SK-N-SH (cell line): ENCODE data around the gene EML5. TPM values are rescaled to one million over a fixed set of nuclear protein-coding genes. Genes with fewer than 3 reads are reported as not detected.

Experiments used
- CTCF ChIA-PET: fragments of 300-600, 350-600 bp; formaldehyde crosslinking; extraction: SDS; loops from one replicate; lab custom pipeline; 2021; lab: Yijun Ruan, JAX
- POLR2A ChIA-PET: fragments of 350-600 bp; sonication (Branson Sonifier 250); formaldehyde crosslinking; extraction: SDS; loops from one replicate; lab custom pipeline; 2020; ENCODE audit warnings: antibody characterized with exemption, inconsistent platforms; lab: Yijun Ruan, JAX
- DNase-seq: peaks from one replicate; pipeline ENCODE4 v3.0.0; 2012
- H2AFZ ChIP-seq: fragments of 200-600 bp; sonication (generic); 2 replicates; pipeline ENCODE4 v1.8.1; 2016; ENCODE audit warnings: antibody characterized with exemption, mild to moderate bottlenecking, low read depth
- H3F3A ChIP-seq: fragments of 200-600 bp; sonication (generic); replicated peaks from 2 replicates; pipeline ENCODE3; 2016; ENCODE audit warnings: antibody characterized with exemption, mild to moderate bottlenecking; ENCODE audit not compliant: insufficient read depth
- H3K27ac ChIP-seq, 2 experiments: fragments of 200-500 bp in 1 of 2; fragments of 200-600 bp in 1 of 2; sonication (Bioruptor generic) in 1 of 2; sonication (generic), shearing (Covaris generic) in 1 of 2; 2 replicates each; pipeline versions ENCODE4 v1.5.1 to v1.6.1; 2014 to 2016; ENCODE audit warnings: low read depth in 2 of 2, inconsistent platforms in 1 of 2, low read length in 1 of 2, mild to moderate bottlenecking in 1 of 2, mixed read lengths in 1 of 2
- H3K27me3 ChIP-seq: fragments of 200-600 bp; sonication (generic), shearing (Covaris generic); 2 replicates; pipeline ENCODE4 v1.6.1; 2016; ENCODE audit warnings: mixed run types; ENCODE audit not compliant: insufficient read depth
- H3K36me3 ChIP-seq, 2 experiments: fragments of 200-500 bp in 1 of 2; fragments of 200-600 bp in 1 of 2; sonication (Bioruptor generic) in 1 of 2; sonication (generic) in 1 of 2; replicated peaks in 1 of 2; 2 replicates each; pipeline versions ENCODE3 to v1.5.1; 2014 to 2016; ENCODE audit warnings: low read length in 1 of 2, mild to moderate bottlenecking in 1 of 2; ENCODE audit not compliant: insufficient read depth in 2 of 2, control insufficient read depth in 1 of 2
- H3K4me1 ChIP-seq, 2 experiments: fragments of 200-500 bp in 1 of 2; fragments of 200-600 bp in 1 of 2; sonication (Bioruptor generic) in 1 of 2; sonication (generic), shearing (Covaris generic) in 1 of 2; 2 replicates each; pipeline versions ENCODE4 v1.5.1 to v1.6.1; 2014 to 2016; ENCODE audit warnings: low read depth in 1 of 2, low read length in 1 of 2, mixed run types in 1 of 2; ENCODE audit not compliant: insufficient read depth in 2 of 2, control insufficient read depth in 1 of 2
- H3K4me2 ChIP-seq: fragments of 200-600 bp; sonication (generic), shearing (Covaris generic); 2 replicates; pipeline ENCODE4 v1.6.1; 2017; ENCODE audit warnings: mixed run types
- H3K4me3 ChIP-seq, 2 experiments: fragments of 200-500 bp in 1 of 2; fragments of 200-600 bp in 1 of 2; sonication (Bioruptor generic) in 1 of 2; sonication (generic), shearing (Covaris generic) in 1 of 2; 2 replicates each; pipeline versions ENCODE4 v1.5.1 to v1.8.1; 2014 to 2016; ENCODE audit warnings: low read depth in 2 of 2, inconsistent platforms in 1 of 2, low read length in 1 of 2, mild to moderate bottlenecking in 1 of 2, mixed read lengths in 1 of 2, moderate library complexity in 1 of 2
- H3K79me2 ChIP-seq: fragments of 200-600 bp; sonication (generic); 2 replicates; pipeline ENCODE4 v1.8.1; 2017; ENCODE audit warnings: mild to moderate bottlenecking; ENCODE audit not compliant: insufficient read depth
- H3K9ac ChIP-seq: fragments of 200-600 bp; sonication (generic); 2 replicates; pipeline ENCODE4 v1.6.1; 2017; ENCODE audit warnings: mixed run types
- H3K9me2 ChIP-seq: fragments of 200-600 bp; sonication (generic); 2 replicates; pipeline ENCODE4 v1.6.1; 2017; ENCODE audit warnings: mixed run types
- H3K9me3 ChIP-seq: fragments of 200-600 bp; sonication (generic); 2 replicates; pipeline ENCODE4 v1.6.1; 2017; ENCODE audit warnings: mixed run types, mild to moderate bottlenecking, moderate library complexity
- H4K20me1 ChIP-seq: fragments of 200-600 bp; sonication (generic); 2 replicates; pipeline ENCODE4 v1.6.1; 2017; ENCODE audit warnings: mild to moderate bottlenecking, mixed run types; ENCODE audit not compliant: insufficient read depth
- CHD2 ChIP-seq: fragments of 150-350 bp; IDR thresholded peaks from 2 replicates; pipeline ENCODE4 v1.6.1; 2018; ENCODE audit warnings: low read length; ENCODE audit not compliant: partially characterized antibody
- ELF1 ChIP-seq: IDR thresholded peaks from 2 replicates; pipeline ENCODE4 v1.4.0; 2012
- EP300 ChIP-seq, 2 experiments: IDR thresholded peaks; 2 replicates each; pipeline versions ENCODE4 v1.4.0 to v1.6.1; 2012; ENCODE audit warnings: borderline replicate concordance in 1 of 2, low read depth in 1 of 2, low read length in 1 of 2
- FOSL2 ChIP-seq: IDR thresholded peaks from 2 replicates; pipeline ENCODE4 v1.4.0; 2012; ENCODE audit warnings: low read depth, mild to moderate bottlenecking, moderate library complexity, borderline replicate concordance
- FOXJ3 ChIP-seq: sonication (generic); formaldehyde crosslinking; IDR thresholded peaks from 2 replicates; pipeline ENCODE4 v1.5.1; 2020; ENCODE audit warnings: mild to moderate bottlenecking, missing genetic modification reagents
- JUND ChIP-seq: IDR thresholded peaks from 2 replicates; pipeline ENCODE4 v1.4.0; 2012
- NRF1 ChIP-seq: IDR thresholded peaks from 2 replicates; pipeline ENCODE4 v1.6.1; 2012; ENCODE audit warnings: low read depth, mild to moderate bottlenecking, low read length
- POLR2AphosphoS5 ChIP-seq: IDR thresholded peaks from 2 replicates; pipeline ENCODE4 v1.6.1; 2012; ENCODE audit warnings: low read depth, low read length
- RCOR1 ChIP-seq: fragments of 150-350 bp; IDR thresholded peaks from 2 replicates; pipeline ENCODE4 v1.6.1; 2017; ENCODE audit warnings: antibody characterized with exemption, low read length
- RFX5 ChIP-seq: IDR thresholded peaks from 2 replicates; pipeline ENCODE4 v1.6.1; 2012; ENCODE audit warnings: mild to moderate bottlenecking, improper control_type of control experiment, low read length
- RXRA ChIP-seq: IDR thresholded peaks from 2 replicates; pipeline ENCODE4 v1.4.0; 2012; ENCODE audit warnings: low read depth, mild to moderate bottlenecking, borderline replicate concordance
- SIN3A ChIP-seq: IDR thresholded peaks from 2 replicates; pipeline ENCODE4 v1.6.1; 2012; ENCODE audit warnings: low read depth, mild to moderate bottlenecking, low read length, moderate library complexity, borderline replicate concordance
- SMC3 ChIP-seq: IDR thresholded peaks from 2 replicates; pipeline ENCODE4 v1.6.1; 2012; ENCODE audit warnings: low read depth, low read length, improper control_type of control experiment
- TCF12 ChIP-seq: IDR thresholded peaks from 2 replicates; pipeline ENCODE4 v1.4.0; 2012
- ZBTB33 ChIP-seq: IDR thresholded peaks from 2 replicates; pipeline ENCODE4 v1.4.0; 2012; ENCODE audit warnings: low read depth, borderline replicate concordance
- WGBS: methylation state at CpG from one replicate; pipeline ENCODE4 v1.1.6; 2017; ENCODE audit warnings: low lambda C conversion rate; 5-methylcytosine and 5-hydroxymethylcytosine counted together
- polyA plus RNA-seq, 3 experiments: library from polyadenylated mRNA; depleted of rRNA; stranded (reverse); fragments of >200 nt; gene quantifications; 2 replicates each; pipeline ENCODE4 v1.2.3, GENCODE V29; 2012
- TF ChIP-seq, protein P1 (sequence below): fragments of 200-600 bp; sonication (generic); IDR thresholded peaks from 2 replicates; pipeline ENCODE4 v1.6.1; 2017; ENCODE audit warnings: antibody characterized with exemption, mild to moderate bottlenecking, moderate library complexity
- TF ChIP-seq, protein P2 (sequence below): IDR thresholded peaks from 2 replicates; pipeline ENCODE4 v1.4.0; 2012; ENCODE audit warnings: low read depth, borderline replicate concordance

The EML5 gene
- polyA plus RNA-seq, 1 of the 3 experiments (the other 2 are of a cell fraction) = 0.23 TPM

GRCh38 chr14:88765130-88765529 is 27.6 kb downstream of the EML5 start:
- Histone ChIP-seq H4K20me1 (no peaks in the 10 kb centered on the region), H3K36me3 (peaks cover 0 to 9% of the 10 kb centered on the region in 2 experiments), H3K27me3 (no peaks in the 10 kb centered on the region), H3K9me3 (0 out of 2 replicates have a peak, but pooled peaks cover 4% of the 10 kb centered on the region), H3K27ac (no peak overlapping the region), H2AFZ (no peak overlapping the region), H3F3A (no peaks in the 10 kb centered on the region), H3K4me2 (no peak overlapping the region), H3K9me2 (no peaks in the 10 kb centered on the region), H3K79me2 (no peaks in the 10 kb centered on the region), H3K4me3 (no peak overlapping the region), H3K9ac (no peak overlapping the region), H3K4me1 (no peaks in the 10 kb centered on the region; a peak in 1 of 4 replicates)
- 30% methylated on average over 2 of the region's 2 CpGs for WGBS
- TF ChIP-seq POLR2AphosphoS5 = no peak
- TF ChIP-seq, protein P1, sequence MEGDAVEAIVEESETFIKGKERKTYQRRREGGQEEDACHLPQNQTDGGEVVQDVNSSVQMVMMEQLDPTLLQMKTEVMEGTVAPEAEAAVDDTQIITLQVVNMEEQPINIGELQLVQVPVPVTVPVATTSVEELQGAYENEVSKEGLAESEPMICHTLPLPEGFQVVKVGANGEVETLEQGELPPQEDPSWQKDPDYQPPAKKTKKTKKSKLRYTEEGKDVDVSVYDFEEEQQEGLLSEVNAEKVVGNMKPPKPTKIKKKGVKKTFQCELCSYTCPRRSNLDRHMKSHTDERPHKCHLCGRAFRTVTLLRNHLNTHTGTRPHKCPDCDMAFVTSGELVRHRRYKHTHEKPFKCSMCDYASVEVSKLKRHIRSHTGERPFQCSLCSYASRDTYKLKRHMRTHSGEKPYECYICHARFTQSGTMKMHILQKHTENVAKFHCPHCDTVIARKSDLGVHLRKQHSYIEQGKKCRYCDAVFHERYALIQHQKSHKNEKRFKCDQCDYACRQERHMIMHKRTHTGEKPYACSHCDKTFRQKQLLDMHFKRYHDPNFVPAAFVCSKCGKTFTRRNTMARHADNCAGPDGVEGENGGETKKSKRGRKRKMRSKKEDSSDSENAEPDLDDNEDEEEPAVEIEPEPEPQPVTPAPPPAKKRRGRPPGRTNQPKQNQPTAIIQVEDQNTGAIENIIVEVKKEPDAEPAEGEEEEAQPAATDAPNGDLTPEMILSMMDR = no peak
- no peak for TF ChIP-seq RFX5
- TF ChIP-seq RCOR1 = no peak
- TF ChIP-seq NRF1 = no peak
- no peak for DNase-seq
- POLR2A ChIA-PET = no interaction called here
- CTCF ChIA-PET = interaction anchor here (0.6 kb wide), 1 partner anchor 84 kb away, joined by 3 read pairs; no protein-coding TSS in a partner anchor

GRCh38 chr14:88753873-88754272 is 38.9 kb downstream of the EML5 start:
- Histone ChIP-seq H3K27me3 (no peaks in the 10 kb centered on the region; the same call in 1 of the 2 replicates), H3K79me2 (no peaks in the 10 kb centered on the region), H3K9me2 (no peaks in the 10 kb centered on the region), H3K27ac (no peak overlapping the region), H3K4me1 (peaks cover 0 to 1% of the 10 kb centered on the region in 2 experiments; a peak in 2 of 4 replicates), H3F3A (peaks cover 3% of the 10 kb centered on the region), H2AFZ (no peak overlapping the region), H3K4me2 (no peak overlapping the region)
- WGBS = 42% methylated on average over 1 of the region's 1 CpG
- POLR2A ChIA-PET = no interaction called here
- TF ChIP-seq ELF1 (no peak), NRF1 (no peak), SMC3 (no peak), TCF12 (no peak), SIN3A (no peak), POLR2AphosphoS5 (no peak), EP300 (IDR thresholded peaks at IDR 0.05; ENCODE audit: borderline replicate concordance in 1 of 2, low read depth in 1 of 2, low read length in 1 of 2) (no peak), FOSL2 (no peak), CHD2 (no peak), FOXJ3 (CRISPR knock-in tag) (no peak), JUND (no peak), RXRA (no peak), ZBTB33 (no peak)
- TF ChIP-seq, protein P2, sequence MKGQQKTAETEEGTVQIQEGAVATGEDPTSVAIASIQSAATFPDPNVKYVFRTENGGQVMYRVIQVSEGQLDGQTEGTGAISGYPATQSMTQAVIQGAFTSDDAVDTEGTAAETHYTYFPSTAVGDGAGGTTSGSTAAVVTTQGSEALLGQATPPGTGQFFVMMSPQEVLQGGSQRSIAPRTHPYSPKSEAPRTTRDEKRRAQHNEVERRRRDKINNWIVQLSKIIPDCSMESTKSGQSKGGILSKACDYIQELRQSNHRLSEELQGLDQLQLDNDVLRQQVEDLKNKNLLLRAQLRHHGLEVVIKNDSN = no peak
- TF ChIP-seq, all 33 proteins: peak for 0
- DNase-seq = no peak
- Histone ChIP-seq H3K9ac (no peak overlapping the region), H3K4me3 (no peak overlapping the region), H3K36me3 (no peaks in the 10 kb centered on the region), H4K20me1 (no peaks in the 10 kb centered on the region), H3K9me3 (no peaks in the 10 kb centered on the region)
- CTCF ChIA-PET = no interaction called here
